NCI-H226 (cell line): ENCODE data around the gene E2F6.
"Not testable (repeated sequence)": the region's sequence is repeated elsewhere in the genome, so short reads cannot be mapped to it uniquely, and the experiment has no call there.

Experiments
- DNase-seq: peaks from one replicate; pipeline ENCODE4 v3.0.0-alpha.2; 2015

Gene E2F6

DNA sequence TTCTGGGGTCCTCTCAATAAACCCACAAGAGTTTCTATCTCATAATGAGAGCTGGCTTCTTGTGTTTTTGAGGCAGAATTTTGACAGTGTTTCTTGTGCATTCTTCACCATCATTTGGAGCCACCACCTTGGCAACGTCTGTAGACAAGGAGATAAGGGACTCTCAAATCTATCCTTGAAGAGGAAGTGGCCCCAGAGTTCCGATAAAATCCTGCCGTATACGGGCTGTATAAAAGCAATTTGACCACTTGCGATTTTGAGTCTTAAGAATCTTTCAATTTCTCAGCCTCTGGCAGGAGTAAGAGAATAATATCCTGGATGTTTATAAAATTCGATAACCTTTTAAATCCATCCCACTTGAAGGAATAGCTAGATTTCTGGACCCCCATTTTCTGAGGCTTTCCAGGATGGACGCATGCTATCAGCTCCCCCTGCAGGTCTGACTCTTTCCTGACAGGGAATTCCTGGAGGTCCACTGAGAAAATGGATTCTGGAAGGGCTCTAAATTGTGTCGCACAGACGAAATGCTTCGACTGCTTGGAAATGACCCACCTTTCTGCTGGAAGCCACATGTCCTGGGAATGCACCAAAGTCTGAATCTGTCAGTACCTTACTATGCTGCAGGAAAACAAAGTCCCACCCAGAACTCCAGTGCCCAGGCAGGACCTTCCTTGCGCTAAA, 54.1 kb downstream of the E2F6 start:
- DNase-seq, result peak; percentile 16

DNA sequence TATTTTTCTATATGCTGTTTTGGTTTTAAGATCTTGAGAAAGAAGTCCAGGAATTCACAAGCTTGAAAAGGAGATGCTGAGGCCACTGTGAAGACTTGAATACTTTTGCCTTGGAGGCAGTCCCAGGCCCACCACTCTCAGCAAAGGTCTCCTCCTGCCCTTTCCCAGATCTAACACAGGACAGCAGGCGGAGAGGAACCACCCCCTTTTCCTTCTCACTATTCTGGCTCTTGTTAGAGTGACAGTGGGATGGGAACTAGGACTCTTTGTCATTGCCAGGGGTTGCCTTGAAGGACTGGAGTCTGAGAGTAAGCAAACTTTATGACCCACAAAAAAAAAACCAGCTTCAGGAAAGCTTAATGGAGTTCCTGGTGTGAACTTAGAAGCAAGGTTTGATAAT, 54.7 kb downstream of the E2F6 start:
- no peak for DNase-seq

DNA sequence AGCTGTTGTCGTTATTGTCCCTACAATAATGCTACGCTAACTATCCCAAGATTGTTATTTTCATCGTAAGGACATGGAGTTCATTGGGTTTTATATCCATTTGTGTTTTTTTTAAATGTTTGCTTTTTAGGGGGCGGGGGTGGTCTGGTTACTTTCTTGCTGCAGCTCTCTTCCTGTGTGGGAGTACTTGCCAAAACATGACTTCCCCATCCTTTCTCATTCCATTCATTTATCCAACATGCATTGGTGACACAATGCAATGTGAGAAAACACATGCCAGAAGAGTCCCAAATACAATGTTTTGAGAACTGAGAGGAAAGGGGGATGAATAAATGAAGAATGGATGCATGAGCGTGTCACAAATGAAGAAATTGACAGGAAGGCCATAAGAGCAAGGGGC, 55.9 kb downstream of the E2F6 start:
- DNase-seq, result no peak

GRCh38 chr2:11409572-11409959, 56.4 kb downstream of the E2F6 start:
- DNase-seq, result no peak

- DNase-seq, result no peak
Measured at GRCh38 chr2:11408959-11409571, 56.9 kb downstream of the E2F6 start.

GRCh38 chr2:11407413-11407812, 58.5 kb downstream of the E2F6 start:
- no peak for DNase-seq

DNA sequence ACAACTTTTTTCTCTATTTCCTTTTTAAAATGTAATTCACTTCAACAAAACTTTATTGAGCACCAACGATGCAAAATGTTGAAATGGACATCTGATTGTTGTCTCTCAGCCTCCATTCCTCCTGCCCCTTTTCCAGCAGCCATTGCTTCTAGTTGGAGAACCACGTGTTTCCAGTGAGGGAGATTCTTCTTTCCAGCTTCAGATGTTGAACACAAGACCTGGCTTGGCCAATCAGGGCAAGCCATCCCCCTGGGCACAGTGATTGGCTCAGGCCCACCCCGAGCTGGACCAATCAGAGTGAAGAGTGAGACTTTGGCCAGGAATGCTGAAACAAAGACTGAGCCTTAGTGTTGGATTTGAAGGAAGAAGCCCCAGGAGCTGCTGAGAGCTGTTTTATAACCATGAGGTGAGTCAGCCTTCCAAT, 59.0 kb downstream of the E2F6 start:
- peak; percentile 57 for DNase-seq

DNA sequence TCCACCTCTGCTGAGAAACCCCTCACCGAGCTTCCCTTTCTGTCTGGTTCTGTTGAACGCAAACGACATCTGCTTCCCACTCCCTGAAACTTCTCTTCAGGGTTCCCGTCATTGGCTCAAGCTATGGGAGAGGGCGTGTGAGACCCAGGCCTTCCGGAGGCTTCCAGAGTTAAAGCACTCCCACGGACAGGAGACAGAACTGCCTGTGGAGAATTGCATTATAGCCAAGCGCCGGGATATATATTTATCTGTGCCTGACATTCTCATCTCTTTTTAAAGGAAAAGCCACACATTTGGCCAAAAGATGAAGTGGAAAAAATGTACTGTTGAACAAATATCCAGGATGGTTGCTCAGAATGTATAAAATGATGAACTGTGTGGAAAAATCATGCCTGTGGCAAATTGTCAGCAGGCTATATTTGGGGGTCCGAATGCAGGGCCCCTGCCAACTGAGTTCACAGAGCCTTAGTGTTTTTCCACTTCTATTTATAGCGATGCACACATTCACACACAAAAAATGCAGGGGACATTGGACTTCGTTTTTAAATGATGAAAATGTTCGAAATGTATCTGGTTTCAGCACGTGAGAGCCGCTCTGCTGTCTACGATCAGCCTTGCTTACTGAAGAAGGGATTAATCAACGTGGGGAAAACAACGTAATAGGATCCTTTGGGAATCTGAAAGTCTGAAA, 59.5 kb downstream of the E2F6 start:
- no peak for DNase-seq

GRCh38 chr2:11405599-11406266, 60.2 kb downstream of the E2F6 start:
- no peak for DNase-seq

- not testable (repeated sequence) for DNase-seq
Measured at GRCh38 chr2:11405074-11405406, 60.9 kb downstream of the E2F6 start.

GRCh38 chr2:11404376-11405073, 61.4 kb downstream of the E2F6 start:
- DNase-seq, result no peak

DNA sequence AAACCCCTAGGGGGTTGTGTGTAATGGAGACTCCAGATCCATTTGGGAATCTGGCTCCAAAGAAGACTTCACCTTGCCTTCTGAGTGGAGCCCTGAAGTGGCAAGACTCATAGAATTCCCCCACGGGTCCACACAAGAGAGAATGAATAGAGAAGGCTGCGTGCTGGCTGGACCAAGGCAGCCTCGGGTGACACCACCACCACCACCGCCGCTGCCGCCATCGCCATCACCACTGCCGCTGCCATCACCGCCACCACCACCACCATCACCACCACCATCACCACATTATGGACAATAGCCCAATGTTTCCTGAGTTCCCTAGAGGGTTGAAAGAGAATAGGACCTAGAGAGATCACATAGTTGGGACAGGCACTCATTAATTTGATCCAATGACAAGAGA, 63.5 kb downstream of the E2F6 start:
- DNase-seq, result no peak

DNA sequence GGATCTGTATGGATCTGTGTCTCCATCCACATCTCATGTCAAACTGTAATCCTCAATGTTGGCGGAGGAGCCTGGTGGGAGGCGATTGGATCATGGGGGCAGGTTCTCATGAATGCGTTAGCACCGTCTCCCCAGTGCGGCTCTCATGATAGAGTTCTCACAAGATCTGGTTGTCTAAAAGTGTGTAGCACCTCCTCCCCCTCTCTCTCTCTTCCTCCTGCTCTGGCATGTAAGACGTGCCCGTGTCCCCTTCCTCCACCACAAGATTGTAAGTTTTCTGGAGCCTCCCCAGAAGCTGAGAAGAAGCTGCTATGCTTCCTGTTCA, 66.6 kb downstream of the E2F6 start:
- no peak for DNase-seq

DNA sequence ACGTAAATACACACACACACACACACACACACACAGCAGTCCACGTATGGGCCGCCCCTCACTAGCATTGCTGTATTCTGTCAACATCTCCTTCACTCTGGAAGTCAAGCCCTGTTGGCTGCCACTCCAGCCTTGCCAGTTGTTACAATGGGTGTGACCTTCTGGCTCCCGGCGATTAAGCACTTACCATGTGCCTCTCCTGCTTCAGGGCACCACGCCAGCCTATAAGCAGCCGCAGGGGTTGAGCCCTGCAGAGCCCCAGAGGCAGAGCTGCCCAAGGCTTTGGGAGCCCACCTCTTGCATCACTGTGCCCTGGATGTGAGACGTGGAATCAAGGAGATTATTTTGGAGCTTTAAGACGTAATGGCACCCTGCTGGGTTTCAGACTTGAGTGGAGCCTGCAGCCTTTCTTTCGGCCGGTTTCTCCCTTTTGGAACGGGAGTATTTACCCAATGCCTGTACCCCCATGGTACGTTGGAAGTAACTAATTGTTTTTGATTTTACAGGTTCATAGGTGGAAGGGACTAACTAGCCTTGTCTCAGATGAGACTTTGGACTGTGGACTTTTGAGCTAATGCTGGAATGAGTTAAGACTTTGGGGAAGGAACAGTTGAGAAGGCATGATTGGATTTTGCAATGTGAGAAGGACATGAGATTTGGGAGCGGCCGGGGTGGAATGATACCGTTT, 67.1 kb downstream of the E2F6 start:
- no peak for DNase-seq

- no peak for DNase-seq
Measured at GRCh38 chr2:11397513-11397912, 68.4 kb downstream of the E2F6 start.

DNA sequence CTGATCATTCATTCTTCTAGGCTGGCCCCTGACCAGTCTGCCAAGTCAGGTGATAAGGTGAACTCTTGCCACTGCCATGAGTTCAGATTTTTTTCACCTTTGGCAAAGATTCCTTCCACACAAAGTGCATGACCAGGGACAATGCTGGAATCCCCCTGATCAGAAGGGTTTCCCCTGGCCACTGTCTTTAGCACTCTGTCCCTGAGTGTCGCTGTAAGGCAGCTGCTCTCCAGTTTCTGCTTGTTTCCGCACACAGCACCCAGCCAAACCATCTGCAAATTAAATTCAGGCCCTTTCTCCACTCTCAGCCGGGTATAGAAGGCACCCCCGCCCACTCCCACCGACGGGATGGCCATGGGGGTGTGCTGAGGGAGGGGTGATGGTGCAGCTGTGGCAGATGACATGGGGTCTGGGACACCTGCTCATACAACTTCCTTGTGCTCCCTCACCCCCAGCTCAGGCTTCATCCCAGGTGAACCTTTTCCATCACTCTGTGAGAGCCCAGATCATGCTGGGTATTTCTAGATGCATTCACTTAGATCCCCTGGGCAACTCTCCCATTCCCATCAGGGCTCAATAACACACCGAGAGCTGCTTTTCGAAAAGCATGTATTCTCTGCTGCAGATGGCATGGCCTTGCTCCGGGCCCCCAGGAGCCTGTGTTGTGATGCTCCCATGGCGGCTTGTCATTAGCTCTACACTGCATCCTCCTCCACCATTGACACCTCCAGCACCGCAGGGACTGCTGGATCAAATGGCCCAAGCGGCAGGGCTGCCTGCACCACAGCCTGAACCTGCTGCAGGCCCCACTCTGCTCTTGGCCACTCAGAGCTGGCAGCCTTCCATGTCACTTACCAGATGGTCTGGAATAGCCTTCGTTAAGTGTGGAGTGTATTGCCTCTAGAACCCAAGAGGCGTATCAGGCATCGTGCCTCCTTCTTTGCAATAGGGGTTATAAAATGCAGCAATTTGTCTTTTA, 69.2 kb downstream of the E2F6 start:
- no peak for DNase-seq

- no peak for DNase-seq
Measured at GRCh38 chr2:11396021-11396420, 69.9 kb downstream of the E2F6 start.

GRCh38 chr2:11395389-11395788, 70.6 kb downstream of the E2F6 start:
- no peak for DNase-seq
